ENCODE data around the gene LRRC4C. TPM values are rescaled to one million over a fixed set of nuclear protein-coding genes. Genes with fewer than 3 reads are reported as not detected.

The LRRC4C gene
- total RNA-seq, 2 donors from 2014 or later = 0.84 to 0.95 TPM

DNA sequence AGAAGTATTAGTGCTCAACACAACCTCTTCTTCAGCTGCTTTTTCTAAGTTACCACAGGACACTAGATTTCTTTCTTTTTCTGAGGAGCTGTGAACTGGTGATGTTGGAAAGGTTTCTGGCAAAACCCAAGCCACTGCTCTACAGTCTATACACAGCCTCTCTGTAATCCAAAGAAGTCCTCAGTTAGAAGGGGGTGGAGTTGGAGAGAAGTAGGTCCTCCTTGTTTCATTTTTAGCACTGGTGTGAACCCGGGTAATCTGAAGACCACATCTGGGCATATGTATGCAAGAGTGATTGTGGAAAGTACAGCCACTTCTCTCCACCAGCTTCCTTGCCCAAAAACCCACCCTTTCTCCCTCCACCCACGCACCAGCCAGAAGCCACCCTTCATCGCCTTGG, 1168.1 kb downstream of the LRRC4C start:
- Histone ChIP-seq H3K27me3 (ENCODE audit: control insufficient read depth, insufficient read depth, low read length, poor library complexity, severe bottlenecking) (peaks cover 30% of the 10 kb centered on the region), H3K9me3 (ENCODE audit: control insufficient read depth, low read length) (no peaks in the 10 kb centered on the region), H3K9ac (ENCODE audit: extremely low read depth, low read length, poor library complexity, severe bottlenecking) (no peak overlapping the region), H3K27ac (ENCODE audit: low read depth, low read length) (no peak overlapping the region), H3K4me3 (ENCODE audit: low read length) (no peak overlapping the region), H3K4me1 (ENCODE audit: control insufficient read depth, insufficient read depth, low read length) (no peaks in the 10 kb centered on the region), H3K36me3 (ENCODE audit: control insufficient read depth, insufficient read depth, low read length) (no peaks in the 10 kb centered on the region)
- H3K27me3 Mint-ChIP-seq (ENCODE audit: insufficient read depth) = peaks cover 68% of the 10 kb centered on the region
- WGBS, 2 experiments (ENCODE audit: insufficient coverage in 1 of 2, insufficient read length in 1 of 2) = 95% methylated on average over 2 of the region's 3 CpGs; no CpG with 5 or more reads in 1 of the 2 experiments
- TF ChIP-seq, protein P1, sequence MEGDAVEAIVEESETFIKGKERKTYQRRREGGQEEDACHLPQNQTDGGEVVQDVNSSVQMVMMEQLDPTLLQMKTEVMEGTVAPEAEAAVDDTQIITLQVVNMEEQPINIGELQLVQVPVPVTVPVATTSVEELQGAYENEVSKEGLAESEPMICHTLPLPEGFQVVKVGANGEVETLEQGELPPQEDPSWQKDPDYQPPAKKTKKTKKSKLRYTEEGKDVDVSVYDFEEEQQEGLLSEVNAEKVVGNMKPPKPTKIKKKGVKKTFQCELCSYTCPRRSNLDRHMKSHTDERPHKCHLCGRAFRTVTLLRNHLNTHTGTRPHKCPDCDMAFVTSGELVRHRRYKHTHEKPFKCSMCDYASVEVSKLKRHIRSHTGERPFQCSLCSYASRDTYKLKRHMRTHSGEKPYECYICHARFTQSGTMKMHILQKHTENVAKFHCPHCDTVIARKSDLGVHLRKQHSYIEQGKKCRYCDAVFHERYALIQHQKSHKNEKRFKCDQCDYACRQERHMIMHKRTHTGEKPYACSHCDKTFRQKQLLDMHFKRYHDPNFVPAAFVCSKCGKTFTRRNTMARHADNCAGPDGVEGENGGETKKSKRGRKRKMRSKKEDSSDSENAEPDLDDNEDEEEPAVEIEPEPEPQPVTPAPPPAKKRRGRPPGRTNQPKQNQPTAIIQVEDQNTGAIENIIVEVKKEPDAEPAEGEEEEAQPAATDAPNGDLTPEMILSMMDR (conservative IDR thresholded peaks at IDR 0.05) = no peak
- DNase-seq = no peak
- H3K27ac Mint-ChIP-seq = no peak overlapping the region
- H3K9me3 Mint-ChIP-seq = no peaks in the 10 kb centered on the region
- H3K4me1 Mint-ChIP-seq = peaks cover 4% of the 10 kb centered on the region
- no peak overlapping the region for H3K4me3 Mint-ChIP-seq
- H3K36me3 Mint-ChIP-seq (ENCODE audit: low read depth) = no peaks in the 10 kb centered on the region

GRCh38 chr11:40290171-40290631, 1169.3 kb downstream of the LRRC4C start:
- no peaks in the 10 kb centered on the region for H3K36me3 ChIP-seq (ENCODE audit: control insufficient read depth, insufficient read depth, low read length)
- Mint-ChIP-seq H3K27me3 (ENCODE audit: insufficient read depth) (peaks cover 68% of the 10 kb centered on the region), H3K9me3 (no peaks in the 10 kb centered on the region), H3K4me1 (peaks cover 4% of the 10 kb centered on the region), H3K36me3 (ENCODE audit: low read depth) (no peaks in the 10 kb centered on the region), H3K4me3 (no peak overlapping the region), H3K27ac (no peak overlapping the region)
- 79 to 93% methylated on average over 2 of the region's 2 CpGs for WGBS, 2 experiments (ENCODE audit: insufficient coverage in 1 of 2, insufficient read length in 1 of 2)
- no peak overlapping the region for H3K9ac ChIP-seq (ENCODE audit: extremely low read depth, low read length, poor library complexity, severe bottlenecking)
- no peak overlapping the region for H3K27ac ChIP-seq (ENCODE audit: low read depth, low read length)
- no peak for DNase-seq
- H3K4me3 ChIP-seq (ENCODE audit: low read length) = no peak overlapping the region
- TF ChIP-seq, protein P1 (conservative IDR thresholded peaks at IDR 0.05) = no peak
- H3K4me1 ChIP-seq (ENCODE audit: control insufficient read depth, insufficient read depth, low read length) = no peaks in the 10 kb centered on the region
- no peaks in the 10 kb centered on the region for H3K9me3 ChIP-seq (ENCODE audit: control insufficient read depth, low read length)
- peaks cover 30% of the 10 kb centered on the region for H3K27me3 ChIP-seq (ENCODE audit: control insufficient read depth, insufficient read depth, low read length, poor library complexity, severe bottlenecking)

GRCh38 chr11:40289370-40289769, 1170.1 kb downstream of the LRRC4C start:
- no peak for DNase-seq
- H3K9me3 Mint-ChIP-seq = no peaks in the 10 kb centered on the region
- no peak overlapping the region for H3K27ac Mint-ChIP-seq
- Histone ChIP-seq H3K27ac (ENCODE audit: low read depth, low read length) (no peak overlapping the region), H3K4me1 (ENCODE audit: control insufficient read depth, insufficient read depth, low read length) (no peaks in the 10 kb centered on the region), H3K4me3 (ENCODE audit: low read length) (no peak overlapping the region), H3K27me3 (ENCODE audit: control insufficient read depth, insufficient read depth, low read length, poor library complexity, severe bottlenecking) (peaks cover 30% of the 10 kb centered on the region), H3K9ac (ENCODE audit: extremely low read depth, low read length, poor library complexity, severe bottlenecking) (no peak overlapping the region), H3K9me3 (ENCODE audit: control insufficient read depth, low read length) (no peaks in the 10 kb centered on the region), H3K36me3 (ENCODE audit: control insufficient read depth, insufficient read depth, low read length) (no peaks in the 10 kb centered on the region)
- WGBS, 2 experiments (ENCODE audit: insufficient coverage in 1 of 2, insufficient read length in 1 of 2) = 87% methylated on average over 2 of the region's 2 CpGs
- H3K4me1 Mint-ChIP-seq = peaks cover 4% of the 10 kb centered on the region
- no peak overlapping the region for H3K4me3 Mint-ChIP-seq
- H3K27me3 Mint-ChIP-seq (ENCODE audit: insufficient read depth) = peaks cover 70% of the 10 kb centered on the region
- TF ChIP-seq, protein P1 (conservative IDR thresholded peaks at IDR 0.05) = no peak
- H3K36me3 Mint-ChIP-seq (ENCODE audit: low read depth) = no peaks in the 10 kb centered on the region

Measured in endodermal cell (in vitro differentiated cells).